Hepatocyte (in vitro differentiated cells): ENCODE results near the gene RETREG2. TPM values are rescaled to one million over a fixed set of nuclear protein-coding genes. Genes with fewer than 3 reads are reported as not detected.

Source experiments
- DNase-seq: peaks from one replicate; pipeline ENCODE4 v3.0.0-alpha.2; 2016; ENCODE audit warnings: low spot score
- H2AFZ ChIP-seq: fragments of 200-600 bp; sonication (generic); 2 replicates; pipeline ENCODE4 v1.6.0; 2016; ENCODE audit warnings: antibody characterized with exemption, mild to moderate bottlenecking
- H3K27ac ChIP-seq: fragments of 200-600 bp; sonication (generic); 2 replicates; pipeline ENCODE4 v1.5.1; 2016; ENCODE audit warnings: mild to moderate bottlenecking
- H3K27me3 ChIP-seq: fragments of 200-600 bp; sonication (generic); 2 replicates; pipeline ENCODE4 v1.6.1; 2016
- H3K36me3 ChIP-seq: fragments of 200-600 bp; sonication (generic); replicated peaks from 2 replicates; pipeline ENCODE4 v1.5.1; 2016; ENCODE audit warnings: low read depth; ENCODE audit not compliant: insufficient read depth
- H3K4me1 ChIP-seq: fragments of 200-600 bp; sonication (generic); 2 replicates; pipeline ENCODE4 v1.5.1; 2016; ENCODE audit warnings: mild to moderate bottlenecking, moderate library complexity; ENCODE audit not compliant: insufficient read depth
- H3K4me2 ChIP-seq: fragments of 200-600 bp; sonication (generic); 2 replicates; pipeline ENCODE4 v1.6.0; 2016
- H3K4me3 ChIP-seq: fragments of 200-600 bp; sonication (generic); 2 replicates; pipeline ENCODE4 v1.5.1; 2016; ENCODE audit warnings: mild to moderate bottlenecking
- H3K79me2 ChIP-seq: fragments of 200-600 bp; sonication (generic); 2 replicates; pipeline ENCODE4 v1.6.0; 2017; ENCODE audit warnings: mild to moderate bottlenecking
- H3K9me2 ChIP-seq: fragments of 200-600 bp; sonication (generic); replicated peaks from 2 replicates; pipeline ENCODE4 v1.6.0; 2017; ENCODE audit warnings: mild to moderate bottlenecking; ENCODE audit not compliant: insufficient read depth
- H3K9me3 ChIP-seq: fragments of 200-600 bp; sonication (generic); 2 replicates; pipeline ENCODE4 v1.5.1; 2016; ENCODE audit warnings: low read depth, mild to moderate bottlenecking
- H4K20me1 ChIP-seq: fragments of 200-600 bp; sonication (generic); 2 replicates; pipeline ENCODE4 v1.6.0; 2016; ENCODE audit warnings: mild to moderate bottlenecking; ENCODE audit not compliant: insufficient read depth, poor library complexity, severe bottlenecking
- EZH2 ChIP-seq: fragments of 200-600 bp; sonication (generic); IDR thresholded peaks from 2 replicates; pipeline ENCODE4 v1.6.1; 2016; ENCODE audit warnings: antibody characterized with exemption, mild to moderate bottlenecking, borderline replicate concordance
- EZH2phosphoT487 ChIP-seq: fragments of 200-600 bp; sonication (generic); IDR thresholded peaks from one replicate; pipeline ENCODE4 v1.6.1; 2018; ENCODE audit warnings: antibody characterized with exemption, mild to moderate bottlenecking, low read depth, moderate library complexity; ENCODE audit not compliant: unreplicated experiment, severe bottlenecking
- WGBS: methylation state at CpG from one replicate; pipeline ENCODE4 v1.1.6; 2016; ENCODE audit warnings: low lambda C conversion rate; ENCODE audit errors: missing lambda C conversion rate; 5-methylcytosine and 5-hydroxymethylcytosine counted together
- polyA plus RNA-seq: library from polyadenylated mRNA; unstranded; fragments of >200 nt; fragmentation: Nextera tagmentation; extraction: Ambion mirVana; gene quantifications from 2 replicates; pipeline ENCODE4 v1.2.1, GENCODE V29; 2016
- total RNA-seq: library from RNA; depleted of rRNA; stranded (reverse); fragments of >200 nt; gene quantifications from 2 replicates; pipeline ENCODE4 v1.2.3, GENCODE V29; 2014
- TF ChIP-seq, protein P1 (sequence below): fragments of 200-600 bp; sonication (generic); IDR thresholded peaks from 2 replicates; pipeline ENCODE4 v1.5.1; 2016; ENCODE audit warnings: antibody characterized with exemption, mild to moderate bottlenecking; ENCODE audit not compliant: poor library complexity

The RETREG2 gene
- total and polyA plus RNA-seq, 2 experiments from 2014 or later = 90.7 to 93.3 TPM

DNA sequence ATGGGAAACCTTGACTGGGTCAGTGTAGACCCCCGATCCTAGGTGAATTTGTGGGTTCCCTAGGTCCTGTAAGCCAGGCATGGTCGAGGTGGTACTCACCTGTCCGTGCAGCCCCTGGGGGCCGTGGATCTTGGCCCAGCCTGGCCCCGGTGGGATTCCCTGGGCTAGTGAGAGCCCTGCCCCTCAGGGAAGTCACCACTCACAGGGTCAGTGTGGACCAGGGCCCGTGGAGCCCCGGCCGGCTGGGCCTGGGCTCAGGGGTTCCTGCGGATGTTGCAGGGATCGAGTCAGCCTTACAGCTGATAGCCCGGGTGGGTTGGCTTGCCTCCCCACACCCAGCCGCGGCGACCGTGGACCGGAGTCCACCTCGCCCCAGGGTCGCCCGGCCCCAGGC is 50.8 kb downstream of the RETREG2 start:
- TF ChIP-seq EZH2 = no peak
- TF ChIP-seq, protein P1, sequence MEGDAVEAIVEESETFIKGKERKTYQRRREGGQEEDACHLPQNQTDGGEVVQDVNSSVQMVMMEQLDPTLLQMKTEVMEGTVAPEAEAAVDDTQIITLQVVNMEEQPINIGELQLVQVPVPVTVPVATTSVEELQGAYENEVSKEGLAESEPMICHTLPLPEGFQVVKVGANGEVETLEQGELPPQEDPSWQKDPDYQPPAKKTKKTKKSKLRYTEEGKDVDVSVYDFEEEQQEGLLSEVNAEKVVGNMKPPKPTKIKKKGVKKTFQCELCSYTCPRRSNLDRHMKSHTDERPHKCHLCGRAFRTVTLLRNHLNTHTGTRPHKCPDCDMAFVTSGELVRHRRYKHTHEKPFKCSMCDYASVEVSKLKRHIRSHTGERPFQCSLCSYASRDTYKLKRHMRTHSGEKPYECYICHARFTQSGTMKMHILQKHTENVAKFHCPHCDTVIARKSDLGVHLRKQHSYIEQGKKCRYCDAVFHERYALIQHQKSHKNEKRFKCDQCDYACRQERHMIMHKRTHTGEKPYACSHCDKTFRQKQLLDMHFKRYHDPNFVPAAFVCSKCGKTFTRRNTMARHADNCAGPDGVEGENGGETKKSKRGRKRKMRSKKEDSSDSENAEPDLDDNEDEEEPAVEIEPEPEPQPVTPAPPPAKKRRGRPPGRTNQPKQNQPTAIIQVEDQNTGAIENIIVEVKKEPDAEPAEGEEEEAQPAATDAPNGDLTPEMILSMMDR = no peak
- no peak for TF ChIP-seq EZH2phosphoT487
- H3K9me2 ChIP-seq = no peaks in the 10 kb centered on the region
- no peak for DNase-seq
- peaks cover 16% of the 10 kb centered on the region for H3K4me1 ChIP-seq
- peak overlapping the region; percentile 73 for H3K4me3 ChIP-seq
- WGBS = 5% methylated on average over 19 of the region's 19 CpGs
- peak overlapping the region; percentile 97 for H3K27ac ChIP-seq
- H3K4me2 ChIP-seq = peak overlapping the region; percentile 99
- no peaks in the 10 kb centered on the region for H4K20me1 ChIP-seq
- H3K27me3 ChIP-seq = no peaks in the 10 kb centered on the region
- no peaks in the 10 kb centered on the region for H3K36me3 ChIP-seq
- H2AFZ ChIP-seq = peak overlapping the region; percentile 68
- peaks cover 49% of the 10 kb centered on the region for H3K79me2 ChIP-seq
- no peaks in the 10 kb centered on the region for H3K9me3 ChIP-seq

DNA sequence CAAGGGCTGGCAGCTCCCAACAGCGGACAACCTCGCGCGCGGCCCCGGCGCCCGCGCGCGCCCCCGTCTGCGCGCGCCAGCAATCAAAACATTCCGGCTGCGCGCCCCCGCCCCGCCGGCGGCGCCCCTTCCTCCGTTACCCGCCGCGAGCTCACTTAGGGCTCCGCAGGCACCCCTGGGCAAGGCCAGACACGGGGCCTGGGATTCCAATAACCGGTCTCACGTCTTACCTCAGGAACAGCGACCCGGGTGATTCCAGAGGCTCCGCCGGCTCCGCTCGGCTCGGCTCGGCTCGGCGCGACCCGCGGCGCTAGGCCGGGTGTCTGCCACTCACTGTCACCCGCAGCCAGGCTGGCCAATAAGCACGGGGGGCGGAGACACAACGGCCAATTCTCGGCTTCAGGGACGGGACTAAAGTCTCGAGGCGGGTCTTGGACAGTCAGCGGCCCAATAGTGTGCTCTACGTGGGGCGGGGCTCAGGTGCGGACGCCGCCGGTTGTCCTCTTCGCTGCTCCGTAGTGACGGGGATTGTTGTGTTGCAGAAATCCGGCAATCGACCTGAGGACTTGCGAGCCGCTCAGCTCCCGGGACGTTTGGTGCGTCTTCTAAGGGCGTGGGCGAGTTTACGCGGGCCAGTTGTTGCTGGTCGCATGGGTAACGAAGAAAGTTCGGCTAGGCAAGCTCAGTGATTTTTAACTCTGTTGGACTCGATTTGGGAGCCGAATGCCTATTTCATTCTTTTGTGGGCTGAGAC is 51.4 kb downstream of the RETREG2 start, which contains the start of the genes ANKZF1 and ATG9A:
Gene ANKZF1 (plus strand): TSS at position 502 of the 754 bp plus-strand sequence. CDS start 452 bp downstream, outside the sequence.
Gene ATG9A (minus strand): TSS at position 332 of the 754 bp plus-strand sequence. CDS start 1,612 bp downstream, outside the sequence.
- Histone ChIP-seq H3K4me3 (peak within 1 kb of the TSS; percentile 78), H3K27me3 (no peaks in the 10 kb centered on the region), H3K9me3 (no peaks in the 10 kb centered on the region), H3K4me1 (peaks cover 16% of the 10 kb centered on the region), H3K27ac (peak within 1 kb of the TSS; percentile 97), H4K20me1 (no peaks in the 10 kb centered on the region), H2AFZ (peak within 1 kb of the TSS; percentile 68), H3K4me2 (peak within 1 kb of the TSS; percentile 99), H3K36me3 (no peaks in the 10 kb centered on the region), H3K9me2 (no peaks in the 10 kb centered on the region), H3K79me2 (peaks cover 49% of the 10 kb centered on the region)
- under 1% methylated on average over 57 of the region's 80 CpGs for WGBS
- TF ChIP-seq EZH2 (no peak), EZH2phosphoT487 (no peak)
- TF ChIP-seq, protein P1 = no peak
- DNase-seq = peak; percentile 99

DNA sequence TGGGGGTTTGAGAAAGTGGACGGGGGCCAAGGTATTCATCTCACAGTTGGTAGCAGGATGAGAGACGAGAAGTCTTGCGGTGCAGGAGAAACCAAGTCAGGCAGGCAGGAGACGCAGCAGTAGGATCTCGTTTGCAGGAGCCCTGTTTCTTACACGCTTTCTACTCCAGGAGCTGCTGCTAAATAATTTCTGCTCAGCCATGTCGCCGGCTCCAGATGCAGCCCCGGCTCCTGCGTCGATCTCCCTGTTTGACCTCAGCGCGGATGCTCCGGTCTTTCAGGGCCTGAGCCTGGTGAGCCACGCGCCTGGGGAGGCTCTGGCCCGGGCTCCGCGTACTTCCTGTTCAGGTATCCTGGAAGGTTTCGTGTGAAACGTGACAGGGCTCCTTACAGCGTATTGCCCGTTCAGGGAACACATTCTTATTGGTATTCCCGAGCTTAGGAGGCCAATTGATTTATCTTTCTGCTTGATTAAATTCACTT is 52.0 kb downstream of the RETREG2 start:
- Histone ChIP-seq H2AFZ (peak overlapping the region; percentile 65), H3K4me2 (peak overlapping the region; percentile 85), H3K27me3 (no peaks in the 10 kb centered on the region), H3K79me2 (peaks cover 49% of the 10 kb centered on the region), H3K27ac (peak overlapping the region; percentile 90), H3K4me3 (peak overlapping the region; percentile 78), H3K9me3 (no peaks in the 10 kb centered on the region), H3K9me2 (no peaks in the 10 kb centered on the region), H4K20me1 (no peaks in the 10 kb centered on the region), H3K4me1 (peaks cover 16% of the 10 kb centered on the region), H3K36me3 (no peaks in the 10 kb centered on the region)
- WGBS = 1% methylated on average over 24 of the region's 24 CpGs
- peak; percentile 81 for DNase-seq
- no peak for TF ChIP-seq EZH2
- TF ChIP-seq, protein P1 = no peak
- no peak for TF ChIP-seq EZH2phosphoT487
